Liver (tissue), 9 donors: ENCODE results near the gene PEX19. TPM values are rescaled to one million over a fixed set of nuclear protein-coding genes. Genes with fewer than 3 reads are reported as not detected.
A peak's percentile ranks its signal among the peaks of the same experiment; 100 is the strongest.

Experiments used
- DNase-seq: peaks from one replicate; pipeline ENCODE4 v3.0.0-alpha.2; 2017; ENCODE audit warnings: low spot score
- H3K27ac ChIP-seq, 2 donors: one replicate each; pipeline ENCODE4 v1.7.0; 2013; ENCODE audit warnings: inconsistent platforms in 2 of 2, low read length in 2 of 2, control low read depth in 1 of 2, low read depth in 1 of 2, mild to moderate bottlenecking in 1 of 2
- H3K27me3 ChIP-seq, 4 donors: one replicate each; pipeline versions ENCODE4 v1.6.1 to v1.7.0; 2013; ENCODE audit warnings: low read length in 3 of 4, inconsistent platforms in 1 of 4, mild to moderate bottlenecking in 1 of 4, moderate library complexity in 1 of 4; ENCODE audit not compliant: control insufficient read depth in 4 of 4, insufficient read depth in 4 of 4
- H3K36me3 ChIP-seq, 4 donors: one replicate each; pipeline versions ENCODE4 v1.6.1 to v1.7.0; 2013; ENCODE audit warnings: low read length in 3 of 4, mild to moderate bottlenecking in 3 of 4, low read depth in 1 of 4, moderate library complexity in 1 of 4; ENCODE audit not compliant: control insufficient read depth in 4 of 4, insufficient read depth in 3 of 4
- H3K4me1 ChIP-seq, 4 donors: one replicate each; pipeline versions ENCODE4 v1.6.1 to v1.7.0; 2013; ENCODE audit warnings: low read length in 3 of 4, mild to moderate bottlenecking in 3 of 4, moderate library complexity in 1 of 4; ENCODE audit not compliant: control insufficient read depth in 4 of 4, insufficient read depth in 4 of 4
- H3K4me3 ChIP-seq, 3 donors: one replicate each; pipeline versions ENCODE4 v1.6.1 to v1.7.0; 2013; ENCODE audit warnings: low read length in 3 of 3, control low read depth in 1 of 3, low read depth in 1 of 3, mild to moderate bottlenecking in 1 of 3
- H3K9ac ChIP-seq, 2 donors: one replicate each; pipeline ENCODE4 v1.7.0; 2013; ENCODE audit warnings: low read length in 2 of 2, mild to moderate bottlenecking in 2 of 2, moderate library complexity in 2 of 2, control low read depth in 1 of 2, low read depth in 1 of 2
- H3K9me3 ChIP-seq, 4 donors: one replicate each; pipeline versions ENCODE4 v1.6.1 to v1.7.0; 2013; ENCODE audit warnings: low read length in 3 of 4; ENCODE audit not compliant: control insufficient read depth in 4 of 4
- FOXA2 ChIP-seq: IDR thresholded peaks from 2 replicates; pipeline ENCODE4 v1.6.1; 2016; ENCODE audit warnings: antibody characterized with exemption
- HNF4A ChIP-seq, 2 donors: conservative IDR thresholded peaks; 2 replicates each; pipeline ENCODE4 v1.6.1; 2016; ENCODE audit warnings: antibody characterized with exemption in 2 of 2, mild to moderate bottlenecking in 2 of 2
- HNF4G ChIP-seq: IDR thresholded peaks from 2 replicates; pipeline ENCODE4 v1.6.1; 2016; ENCODE audit warnings: antibody characterized with exemption
- JUND ChIP-seq, 2 donors: IDR thresholded peaks; 2 replicates each; pipeline ENCODE4 v1.6.1; 2016; ENCODE audit warnings: antibody characterized with exemption in 2 of 2
- RAD21 ChIP-seq, 2 donors: IDR thresholded peaks; 2 replicates each; pipeline ENCODE4 v1.6.1; 2016; ENCODE audit warnings: antibody characterized with exemption in 2 of 2, mild to moderate bottlenecking in 2 of 2
- REST ChIP-seq: IDR thresholded peaks from 2 replicates; pipeline ENCODE4 v1.6.1; 2016; ENCODE audit warnings: antibody characterized with exemption, mild to moderate bottlenecking
- RXRA ChIP-seq, 2 donors: IDR thresholded peaks; 2 replicates each; pipeline ENCODE4 v1.6.1; 2017 to 2018; ENCODE audit warnings: antibody characterized with exemption in 2 of 2, mild to moderate bottlenecking in 1 of 2
- SP1 ChIP-seq: IDR thresholded peaks from 2 replicates; pipeline ENCODE4 v1.6.1; 2018; ENCODE audit warnings: antibody characterized with exemption, mild to moderate bottlenecking
- TAF1 ChIP-seq: conservative IDR thresholded peaks from 2 replicates; pipeline ENCODE4 v1.6.1; 2016; ENCODE audit warnings: antibody characterized with exemption, mild to moderate bottlenecking
- WGBS: extraction: QIAGEN DNeasy Blood & Tissue Kit; methylation state at CpG from one replicate; pipeline ENCODE4 v1.1.7; 2013; 5-methylcytosine and 5-hydroxymethylcytosine counted together
- polyA plus RNA-seq, 2 donors: library from polyadenylated mRNA; stranded (reverse) in 1 of 2; unstranded in 1 of 2; fragments of 200-250 nt in 1 of 2; fragments of >200 nt in 1 of 2; fragmentation: Nextera tagmentation in 1 of 2; extraction: Ambion mirVana in 1 of 2; gene quantifications; one replicate each; pipeline versions ENCODE4 v1.2.1 to v1.2.3, GENCODE V29; 2013 to 2015
- total RNA-seq, 2 donors: library from RNA; depleted of rRNA; stranded (reverse); fragments of >200 nt; gene quantifications; one replicate each; pipeline ENCODE4 v1.2.3, GENCODE V29; 2014
- TF ChIP-seq, protein P1 (sequence below): IDR thresholded peaks from 2 replicates; pipeline ENCODE4 v1.6.1; 2016; ENCODE audit warnings: antibody characterized with exemption
- TF ChIP-seq, protein P2 (sequence below): fragments of 150-350 bp; IDR thresholded peaks from 2 replicates; pipeline ENCODE4 v1.5.1; 2017; ENCODE audit warnings: improper control_type of control experiment, low read depth, low read length; ENCODE audit not compliant: missing input control
- TF ChIP-seq, protein P3 (sequence below): IDR thresholded peaks from 2 replicates; pipeline ENCODE4 v1.6.1; 2016; ENCODE audit warnings: antibody characterized with exemption
- donor health status: healthy.
- donor health status: healthy.
- donor health status: healthy.
- donor health status: healthy.
- donor health status: healthy.

PEX19 gene
- total and polyA plus RNA-seq, 4 donors: 24.8 to 73.9 (median 43.7) TPM

GRCh38 chr1:160261556-160261892, 23.4 kb downstream of the PEX19 start:
- peak; percentile 43 for DNase-seq

DNA sequence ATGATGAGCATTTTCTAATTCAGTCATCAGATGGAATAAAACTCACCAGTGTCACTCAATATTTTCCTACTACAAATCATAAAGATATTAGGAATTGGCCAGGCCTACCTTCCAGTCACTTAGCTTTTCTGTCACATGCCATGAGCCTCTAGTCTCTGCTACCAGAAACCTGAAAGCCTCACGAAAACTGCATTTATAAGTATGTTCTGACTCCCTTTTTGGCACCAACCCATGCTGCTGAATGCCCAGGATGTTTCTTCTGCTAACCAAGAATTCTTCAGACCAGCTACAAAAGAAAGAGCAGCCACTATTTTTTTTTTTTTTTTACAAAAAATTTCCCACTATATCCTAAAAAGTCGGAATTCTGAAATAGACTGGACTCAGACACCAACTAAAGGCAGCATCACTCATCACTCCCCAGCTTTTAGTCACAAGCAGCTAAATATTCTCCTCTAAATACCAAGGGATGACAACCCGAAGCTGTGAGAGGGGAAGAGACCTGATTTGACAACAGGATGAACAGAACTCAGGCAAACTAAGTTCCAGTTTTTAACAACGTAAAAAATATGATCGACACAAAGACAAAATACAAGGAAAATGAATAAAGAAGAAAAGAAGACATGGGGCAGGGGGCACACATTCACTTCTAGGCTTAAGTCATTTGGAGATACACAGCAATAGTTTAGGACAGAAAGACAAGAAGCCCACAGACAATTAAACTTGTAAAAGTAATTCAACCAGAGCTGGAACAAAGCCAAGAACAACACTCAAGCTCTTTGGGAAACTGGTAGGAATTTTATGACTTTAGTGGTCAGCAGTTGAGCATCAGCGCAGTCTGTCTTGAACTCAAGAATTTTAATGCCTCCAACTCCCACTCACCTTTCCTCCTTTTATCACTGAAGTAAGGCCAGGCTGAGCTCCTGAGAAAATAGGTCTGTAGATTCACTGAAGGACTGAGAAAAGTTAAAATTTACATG, 24.2 kb downstream of the PEX19 start:
- H3K4me3 ChIP-seq: peak overlapping the region; percentile 29 to 84 (median 68)
- no peak for TF ChIP-seq RAD21 (IDR thresholded peaks at IDR 0.05)
- TF ChIP-seq FOXA2: no peak
- TF ChIP-seq HNF4A (conservative IDR thresholded peaks at IDR 0.05): no peak
- peak; percentile 12 for TF ChIP-seq REST
- TF ChIP-seq, protein P1, sequence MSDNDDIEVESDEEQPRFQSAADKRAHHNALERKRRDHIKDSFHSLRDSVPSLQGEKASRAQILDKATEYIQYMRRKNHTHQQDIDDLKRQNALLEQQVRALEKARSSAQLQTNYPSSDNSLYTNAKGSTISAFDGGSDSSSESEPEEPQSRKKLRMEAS: no peak
- peak; percentile 16 for TF ChIP-seq TAF1

More at GRCh38 chr1:160261556-160261892, 23.4 kb downstream of the PEX19 start:
- Histone ChIP-seq H3K4me3 (peak overlapping the region; percentile 68 to 97 (median 84)), H3K36me3 (peaks cover 0 to 4% (median 0%) of the 10 kb centered on the region in 4 donors), H3K9ac (peak overlapping the region; percentile 72 to 81), H3K27ac (peak overlapping the region; percentile 97 to 98), H3K9me3 (no peaks in the 10 kb centered on the region), H3K4me1 (peaks cover 16 to 81% (median 56%) of the 10 kb centered on the region in 4 donors), H3K27me3 (no peaks in the 10 kb centered on the region)
- 0% methylated on average over 8 of the region's 8 CpGs for WGBS
- TF ChIP-seq HNF4G (no peak), SP1 (peak; percentile 7), JUND (IDR thresholded peaks at IDR 0.05) (peak; percentile 31 to 56), REST (peak; percentile 11), TAF1 (peak; percentile 11), RXRA (IDR thresholded peaks at IDR 0.05) (peak in 1 of 2 donors; percentile 34), FOXA2 (peak; percentile 54)
- TF ChIP-seq, protein P1: no peak
- TF ChIP-seq, protein P2, sequence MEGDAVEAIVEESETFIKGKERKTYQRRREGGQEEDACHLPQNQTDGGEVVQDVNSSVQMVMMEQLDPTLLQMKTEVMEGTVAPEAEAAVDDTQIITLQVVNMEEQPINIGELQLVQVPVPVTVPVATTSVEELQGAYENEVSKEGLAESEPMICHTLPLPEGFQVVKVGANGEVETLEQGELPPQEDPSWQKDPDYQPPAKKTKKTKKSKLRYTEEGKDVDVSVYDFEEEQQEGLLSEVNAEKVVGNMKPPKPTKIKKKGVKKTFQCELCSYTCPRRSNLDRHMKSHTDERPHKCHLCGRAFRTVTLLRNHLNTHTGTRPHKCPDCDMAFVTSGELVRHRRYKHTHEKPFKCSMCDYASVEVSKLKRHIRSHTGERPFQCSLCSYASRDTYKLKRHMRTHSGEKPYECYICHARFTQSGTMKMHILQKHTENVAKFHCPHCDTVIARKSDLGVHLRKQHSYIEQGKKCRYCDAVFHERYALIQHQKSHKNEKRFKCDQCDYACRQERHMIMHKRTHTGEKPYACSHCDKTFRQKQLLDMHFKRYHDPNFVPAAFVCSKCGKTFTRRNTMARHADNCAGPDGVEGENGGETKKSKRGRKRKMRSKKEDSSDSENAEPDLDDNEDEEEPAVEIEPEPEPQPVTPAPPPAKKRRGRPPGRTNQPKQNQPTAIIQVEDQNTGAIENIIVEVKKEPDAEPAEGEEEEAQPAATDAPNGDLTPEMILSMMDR: no peak
- TF ChIP-seq, protein P3, sequence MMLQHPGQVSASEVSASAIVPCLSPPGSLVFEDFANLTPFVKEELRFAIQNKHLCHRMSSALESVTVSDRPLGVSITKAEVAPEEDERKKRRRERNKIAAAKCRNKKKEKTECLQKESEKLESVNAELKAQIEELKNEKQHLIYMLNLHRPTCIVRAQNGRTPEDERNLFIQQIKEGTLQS: no peak

More for the DNA sequence above, 24.2 kb downstream of the PEX19 start:
- Histone ChIP-seq H3K36me3 (peaks cover 0 to 4% (median 0%) of the 10 kb centered on the region in 4 donors), H3K9ac (peak overlapping the region; percentile 72 to 81), H3K27ac (peak overlapping the region; percentile 97 to 98), H3K27me3 (no peaks in the 10 kb centered on the region), H3K9me3 (no peaks in the 10 kb centered on the region), H3K4me1 (peaks cover 16 to 80% (median 57%) of the 10 kb centered on the region in 4 donors)
- 48% methylated on average over 6 of the region's 6 CpGs for WGBS
- DNase-seq: no peak
